NCI-H2196 (cell line): Measurements from ENCODE around the gene ARV1.

ENCODE experiments used
- DNase-seq: peaks from one replicate; lab custom pipeline; 2025; ENCODE audit not compliant: unreplicated experiment; lab: John Stamatoyannopoulos, UW

ARV1 gene

GRCh38 chr1:230978491-230979388, at the start of gene ARV1, which contains the start of gene TTC13:
TSS of gene ARV1 (plus strand) at chr1:230979094. CDS start at chr1:230979106, 12 bp downstream.
TSS of gene TTC13 (minus strand) at chr1:230978861. CDS start at chr1:230978830, 31 bp downstream.
- DNase-seq = peak; percentile 99

GRCh38 chr1:230930986-230931385, 47.9 kb upstream of the ARV1 start:
- no peak for DNase-seq

- DNase-seq = no peak
These were observed 43.0 kb upstream of the ARV1 start for GRCh38 chr1:230935852-230936251.

GRCh38 chr1:230936475-230936874, 42.4 kb upstream of the ARV1 start:
- no peak for DNase-seq

GRCh38 chr1:230937371-230937770, 41.5 kb upstream of the ARV1 start:
- no peak for DNase-seq

- no peak for DNase-seq
These were observed 39.9 kb upstream of the ARV1 start for GRCh38 chr1:230938924-230939368.

GRCh38 chr1:230939806-230940489, 38.9 kb upstream of the ARV1 start:
- DNase-seq = no peak

- DNase-seq = no peak
These were observed 38.0 kb upstream of the ARV1 start for GRCh38 chr1:230940848-230941247.

GRCh38 chr1:230943048-230943593, 35.8 kb upstream of the ARV1 start:
- DNase-seq = no peak

GRCh38 chr1:230948301-230948700, 30.6 kb upstream of the ARV1 start:
- DNase-seq = no peak

GRCh38 chr1:230948903-230949302, 30.0 kb upstream of the ARV1 start:
- DNase-seq = no peak

- no peak for DNase-seq
These were observed 28.5 kb upstream of the ARV1 start for GRCh38 chr1:230950404-230950803.

- no peak for DNase-seq
These were observed 21.3 kb upstream of the ARV1 start for GRCh38 chr1:230957580-230957989.

GRCh38 chr1:230958370-230958769, 20.5 kb upstream of the ARV1 start:
- no peak for DNase-seq

GRCh38 chr1:230964896-230965295, 14.0 kb upstream of the ARV1 start:
- no peak for DNase-seq

GRCh38 chr1:230965535-230965934, 13.4 kb upstream of the ARV1 start:
- DNase-seq = no peak

GRCh38 chr1:230966358-230966873, 12.5 kb upstream of the ARV1 start:
- no peak for DNase-seq

- no peak for DNase-seq
These were observed 8.5 kb upstream of the ARV1 start for GRCh38 chr1:230970432-230970831.

- DNase-seq = no peak
These were observed 7.1 kb upstream of the ARV1 start for GRCh38 chr1:230971771-230972170.

- DNase-seq = no peak
These were observed 6.0 kb upstream of the ARV1 start for GRCh38 chr1:230972855-230973271.

GRCh38 chr1:230975636-230976035, 3.3 kb upstream of the ARV1 start:
- no peak for DNase-seq
